ENCODE data around the gene SMIM33. TPM values are rescaled to one million over a fixed set of nuclear protein-coding genes. Genes with fewer than 3 reads are reported as not detected.
A peak's percentile ranks its signal among the peaks of the same experiment; 100 is the strongest.
"Not testable (repeated sequence)": the region's sequence is repeated elsewhere in the genome, so short reads cannot be mapped to it uniquely, and the experiment has no call there.

The SMIM33 gene
- total and polyA plus RNA-seq, 2 donors (not counting 1 experiment from before 2014, with no cell fraction given) = not detected

DNA sequence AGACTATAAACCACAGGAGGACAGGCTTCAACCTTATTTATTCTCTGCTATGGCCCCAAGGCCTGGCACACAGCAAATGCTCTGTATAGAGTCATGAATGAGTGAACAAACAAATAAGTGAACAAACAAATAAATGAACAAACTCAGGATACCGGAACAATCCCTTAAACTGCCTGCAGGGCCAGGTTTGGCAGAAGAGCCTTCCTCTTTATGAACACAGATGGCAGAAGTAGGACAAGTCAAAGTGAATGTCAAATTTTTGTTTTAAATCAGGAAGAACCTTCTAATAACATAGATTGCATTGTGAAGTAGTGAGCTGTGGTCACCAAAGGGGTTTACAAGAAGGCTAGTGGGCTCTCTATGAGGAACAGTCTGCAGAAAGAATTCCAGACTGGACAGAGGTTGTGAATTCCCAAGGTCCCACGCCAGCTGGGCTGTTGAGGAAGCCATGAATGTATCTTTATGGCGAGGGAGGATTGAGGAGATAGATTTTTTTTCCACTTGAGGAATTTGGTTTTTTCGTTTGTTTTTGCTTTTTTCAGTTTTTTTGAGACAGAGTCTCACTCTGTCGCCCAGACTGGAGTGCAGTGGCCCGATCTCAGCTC is 42.1 kb downstream of the SMIM33 start:
- H2AFZ ChIP-seq (ENCODE audit: low read length) = no peak overlapping the region
- H3K79me2 ChIP-seq (ENCODE audit: control insufficient read depth, insufficient read depth, low read length) = no peaks in the 10 kb centered on the region
- H3K36me3 ChIP-seq (ENCODE audit: control insufficient read depth, insufficient read depth, low read length) = no peaks in the 10 kb centered on the region
- no peaks in the 10 kb centered on the region for H4K20me1 ChIP-seq (ENCODE audit: control insufficient read depth, extremely low read depth, insufficient read depth, low read length)
- H3K27ac ChIP-seq (ENCODE audit: insufficient read depth, low read length) = no peak overlapping the region
- H3K4me1 ChIP-seq (ENCODE audit: control insufficient read depth, extremely low read depth, insufficient read depth, low read length) = peaks cover 3% of the 10 kb centered on the region
- H3K4me3 ChIP-seq (replicated peaks in 1 of 4; ENCODE audit: control extremely low read depth in 1 of 4, insufficient read depth in 1 of 4, low read depth in 3 of 4, low read length in 4 of 4) = no peak overlapping the region
- no peak for TF ChIP-seq EZH2 (IDR thresholded peaks at IDR 0.05; ENCODE audit: low read length, missing control alignments)
- TF ChIP-seq, protein P1, sequence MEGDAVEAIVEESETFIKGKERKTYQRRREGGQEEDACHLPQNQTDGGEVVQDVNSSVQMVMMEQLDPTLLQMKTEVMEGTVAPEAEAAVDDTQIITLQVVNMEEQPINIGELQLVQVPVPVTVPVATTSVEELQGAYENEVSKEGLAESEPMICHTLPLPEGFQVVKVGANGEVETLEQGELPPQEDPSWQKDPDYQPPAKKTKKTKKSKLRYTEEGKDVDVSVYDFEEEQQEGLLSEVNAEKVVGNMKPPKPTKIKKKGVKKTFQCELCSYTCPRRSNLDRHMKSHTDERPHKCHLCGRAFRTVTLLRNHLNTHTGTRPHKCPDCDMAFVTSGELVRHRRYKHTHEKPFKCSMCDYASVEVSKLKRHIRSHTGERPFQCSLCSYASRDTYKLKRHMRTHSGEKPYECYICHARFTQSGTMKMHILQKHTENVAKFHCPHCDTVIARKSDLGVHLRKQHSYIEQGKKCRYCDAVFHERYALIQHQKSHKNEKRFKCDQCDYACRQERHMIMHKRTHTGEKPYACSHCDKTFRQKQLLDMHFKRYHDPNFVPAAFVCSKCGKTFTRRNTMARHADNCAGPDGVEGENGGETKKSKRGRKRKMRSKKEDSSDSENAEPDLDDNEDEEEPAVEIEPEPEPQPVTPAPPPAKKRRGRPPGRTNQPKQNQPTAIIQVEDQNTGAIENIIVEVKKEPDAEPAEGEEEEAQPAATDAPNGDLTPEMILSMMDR (conservative IDR thresholded peaks at IDR 0.05 in 1 of 2, IDR thresholded peaks at IDR 0.05 in 1 of 2; ENCODE audit: low read depth in 1 of 2, low read length in 2 of 2) = no peak
- DNase-seq (ENCODE audit: low read depth in 2 of 2) = no peak
- H3K27me3 ChIP-seq (ENCODE audit: control insufficient read depth, insufficient read depth, low read length) = no peaks in the 10 kb centered on the region
- no peak overlapping the region for H3K9ac ChIP-seq (ENCODE audit: insufficient read depth, low read length)
- no peaks in the 10 kb centered on the region for H3K9me3 ChIP-seq (ENCODE audit: control insufficient read depth, insufficient read depth, low read depth, low read length)
- H3K4me2 ChIP-seq (ENCODE audit: extremely low read depth, insufficient read depth, low read length) = no peak overlapping the region

DNA sequence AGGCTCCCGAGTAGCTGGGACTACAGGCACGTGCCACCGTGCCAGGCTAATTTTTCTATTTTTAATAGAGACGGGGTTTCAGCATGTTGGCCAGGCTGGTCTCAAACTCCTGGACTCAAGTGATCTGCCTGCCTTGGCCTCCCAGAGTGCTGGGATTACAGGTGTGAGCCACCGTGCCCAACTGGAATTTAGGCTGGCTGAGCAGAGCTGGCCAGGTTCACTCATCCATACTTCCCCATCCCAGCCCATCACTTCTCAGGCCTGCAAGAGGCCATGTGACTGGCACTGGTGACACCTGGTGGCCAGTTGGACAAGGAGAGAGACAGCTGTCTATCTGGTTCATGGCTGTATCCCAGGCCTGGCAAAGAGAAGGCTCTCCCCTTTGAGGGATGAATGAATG is 42.6 kb downstream of the SMIM33 start:
- not testable (repeated sequence) for H3K27ac ChIP-seq (ENCODE audit: insufficient read depth, low read length); H3K9ac ChIP-seq (ENCODE audit: insufficient read depth, low read length); H2AFZ ChIP-seq (ENCODE audit: low read length); H3K79me2 ChIP-seq (ENCODE audit: control insufficient read depth, insufficient read depth, low read length); H3K36me3 ChIP-seq (ENCODE audit: control insufficient read depth, insufficient read depth, low read length); H4K20me1 ChIP-seq (ENCODE audit: control insufficient read depth, extremely low read depth, insufficient read depth, low read length); H3K4me2 ChIP-seq (ENCODE audit: extremely low read depth, insufficient read depth, low read length); H3K27me3 ChIP-seq (ENCODE audit: control insufficient read depth, insufficient read depth, low read length); H3K9me3 ChIP-seq (ENCODE audit: control insufficient read depth, insufficient read depth, low read depth, low read length); H3K4me3 ChIP-seq (replicated peaks in 1 of 4; ENCODE audit: control extremely low read depth in 1 of 4, insufficient read depth in 1 of 4, low read depth in 3 of 4, low read length in 4 of 4); H3K4me1 ChIP-seq (ENCODE audit: control insufficient read depth, extremely low read depth, insufficient read depth, low read length)
- DNase-seq (ENCODE audit: low read depth in 2 of 2) = peak; percentile 65 to 76
- TF ChIP-seq, protein P1 (conservative IDR thresholded peaks at IDR 0.05 in 1 of 2, IDR thresholded peaks at IDR 0.05 in 1 of 2; ENCODE audit: low read depth in 1 of 2, low read length in 2 of 2) = peak; percentile 61 to 71

DNA sequence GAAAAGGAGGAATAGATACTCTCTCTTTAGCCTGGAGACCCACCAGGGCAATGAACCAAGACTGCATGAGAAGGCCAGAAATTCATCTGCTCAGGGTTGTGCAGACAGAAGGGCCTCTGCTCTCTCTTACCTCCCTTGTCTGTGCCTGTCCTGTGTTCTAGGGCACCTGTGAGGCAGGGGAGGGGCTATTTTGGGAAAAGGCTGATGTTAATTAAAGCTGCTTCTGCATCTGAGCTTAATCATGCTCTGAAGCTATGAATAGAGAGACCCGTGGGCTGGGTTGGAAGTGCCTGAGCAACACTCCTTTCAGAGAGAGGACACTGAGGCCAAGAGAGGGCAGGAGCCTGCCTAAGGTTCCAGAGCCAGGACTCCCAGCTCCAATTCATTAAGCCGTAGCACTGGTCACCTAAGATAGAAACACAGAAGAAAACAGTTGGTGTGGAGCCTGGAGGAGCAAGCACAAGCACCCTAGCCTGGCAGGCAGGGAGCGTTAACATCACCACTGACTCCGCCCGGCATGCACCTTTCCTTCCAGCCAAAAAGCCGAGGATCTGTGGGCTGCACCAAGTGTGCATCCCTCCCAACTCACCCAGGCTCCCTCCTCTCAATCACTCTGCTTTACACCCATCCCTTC is 43.2 kb downstream of the SMIM33 start:
- H4K20me1 ChIP-seq (ENCODE audit: control insufficient read depth, extremely low read depth, insufficient read depth, low read length) = no peaks in the 10 kb centered on the region
- no peaks in the 10 kb centered on the region for H3K9me3 ChIP-seq (ENCODE audit: control insufficient read depth, insufficient read depth, low read depth, low read length)
- H3K9ac ChIP-seq (ENCODE audit: insufficient read depth, low read length) = no peak overlapping the region
- no peak overlapping the region for H3K4me2 ChIP-seq (ENCODE audit: extremely low read depth, insufficient read depth, low read length)
- H3K79me2 ChIP-seq (ENCODE audit: control insufficient read depth, insufficient read depth, low read length) = no peaks in the 10 kb centered on the region
- no peak overlapping the region for H2AFZ ChIP-seq (ENCODE audit: low read length)
- H3K27me3 ChIP-seq (ENCODE audit: control insufficient read depth, insufficient read depth, low read length) = no peaks in the 10 kb centered on the region
- no peak overlapping the region for H3K4me3 ChIP-seq (replicated peaks in 1 of 4; ENCODE audit: control extremely low read depth in 1 of 4, insufficient read depth in 1 of 4, low read depth in 3 of 4, low read length in 4 of 4)
- DNase-seq (ENCODE audit: low read depth in 2 of 2) = no peak
- H3K36me3 ChIP-seq (ENCODE audit: control insufficient read depth, insufficient read depth, low read length) = no peaks in the 10 kb centered on the region
- H3K27ac ChIP-seq (ENCODE audit: insufficient read depth, low read length) = no peak overlapping the region
- TF ChIP-seq EZH2 (IDR thresholded peaks at IDR 0.05; ENCODE audit: low read length, missing control alignments) = no peak
- TF ChIP-seq, protein P1 (conservative IDR thresholded peaks at IDR 0.05 in 1 of 2, IDR thresholded peaks at IDR 0.05 in 1 of 2; ENCODE audit: low read depth in 1 of 2, low read length in 2 of 2) = no peak
- H3K4me1 ChIP-seq (ENCODE audit: control insufficient read depth, extremely low read depth, insufficient read depth, low read length) = peaks cover 3% of the 10 kb centered on the region

Data from fibroblast of lung (primary cell).